Effector memory CD8-positive, alpha-beta T cell (primary cell): ENCODE measurements around the gene THAP10.
"Not testable (repeated sequence)": the region's sequence is repeated elsewhere in the genome, so short reads cannot be mapped to it uniquely, and the experiment has no call there.

Source experiments
- ATAC-seq: fragments of 150-1000 bp; cut with Tn5 transposase; replicated peaks from 2 replicates; pipeline ENCODE4 v1.10.0; 2021; ENCODE audit warnings: mild to moderate bottlenecking, moderate library complexity
- DNase-seq, 3 experiments: peaks; one replicate each; pipeline ENCODE4 v3.0.0; 2021
- H3K27ac Mint-ChIP-seq, 2 donors: one replicate each; pipeline ENCODE4 v1.8.0; 2022; ENCODE audit warnings: mild to moderate bottlenecking in 2 of 2, mixed read lengths in 2 of 2, moderate library complexity in 2 of 2
- H3K27me3 Mint-ChIP-seq, 2 donors: one replicate each; pipeline ENCODE4 v1.8.0; 2022; ENCODE audit warnings: mixed read lengths in 2 of 2
- H3K36me3 Mint-ChIP-seq: one replicate; pipeline ENCODE4 v1.8.0; 2022; ENCODE audit warnings: mild to moderate bottlenecking, moderate library complexity, mixed read lengths; ENCODE audit not compliant: insufficient read depth
- H3K4me1 Mint-ChIP-seq, 2 donors: one replicate each; pipeline ENCODE4 v1.8.0; 2022; ENCODE audit warnings: low read depth in 2 of 2, mixed read lengths in 2 of 2
- H3K4me3 Mint-ChIP-seq, 2 donors: one replicate each; pipeline ENCODE4 v1.8.0; 2022; ENCODE audit warnings: mild to moderate bottlenecking in 2 of 2, mixed read lengths in 2 of 2, moderate library complexity in 2 of 2
- H3K9me3 Mint-ChIP-seq, 2 donors: one replicate each; pipeline ENCODE4 v1.8.0; 2022; ENCODE audit warnings: mixed read lengths in 2 of 2
- total RNA-seq, 9 experiments: gene quantifications; one replicate each; lab custom pipeline; 2026; lab: John Stamatoyannopoulos, UW

The THAP10 gene
- total RNA-seq: 0 to 0.88 (median 0.06) reads per million in 9 experiments

DNA sequence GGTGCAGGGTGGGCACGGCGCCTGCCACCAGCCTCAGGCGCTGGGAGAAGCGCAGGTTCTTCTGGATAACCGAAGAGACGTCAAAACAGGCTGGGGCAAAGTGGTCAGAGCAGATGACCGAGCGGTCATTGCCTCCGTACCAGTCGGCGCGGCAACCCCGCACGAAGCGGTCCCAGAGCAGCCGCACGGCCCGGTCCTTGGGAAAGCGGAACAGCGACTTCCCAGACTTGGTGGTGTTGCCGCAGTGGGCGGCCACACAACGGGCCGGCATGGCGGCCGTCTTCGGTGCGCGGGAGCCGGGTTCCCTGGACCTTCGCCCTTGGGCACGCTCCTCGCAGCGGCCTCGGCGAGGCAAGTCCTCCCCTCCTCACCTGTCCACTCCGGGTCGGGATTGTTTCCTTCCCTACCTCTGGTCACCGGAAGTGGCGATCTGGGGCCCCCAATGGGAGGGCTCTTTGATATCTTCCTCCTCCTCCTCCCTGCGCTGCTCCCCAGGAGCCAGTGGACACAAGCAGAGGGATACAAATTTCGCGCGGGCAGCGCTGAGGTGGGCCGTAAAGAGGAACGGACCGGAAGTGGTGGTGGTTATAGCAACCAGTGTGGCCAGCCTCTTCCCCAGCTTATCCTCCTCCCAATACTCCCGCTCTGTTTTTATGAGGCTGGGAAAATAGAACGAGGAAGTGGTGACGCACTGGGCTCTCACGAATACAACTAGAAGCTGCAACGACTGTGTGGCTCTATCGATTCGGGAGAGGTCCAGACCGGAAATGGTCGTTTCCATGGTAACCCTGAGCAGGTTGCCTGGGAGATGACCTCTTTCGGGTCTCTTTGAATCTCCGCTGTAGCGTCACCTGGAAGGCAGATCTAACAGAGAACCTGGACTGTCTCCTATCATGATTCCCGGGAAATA lies at the start of gene THAP10, which contains the start of gene LRRC49:
TSS of gene THAP10 (minus strand) at position 432 of the 910 bp plus-strand sequence. CDS start at position 271, 161 bp downstream.
TSS of gene LRRC49 (plus strand) at position 825 of the 910 bp plus-strand sequence. CDS start at position 894, 69 bp downstream.
- peak within 1 kb of the TSS; percentile 24 to 57 for H3K27ac Mint-ChIP-seq
- ATAC-seq: peak; percentile 50

DNA sequence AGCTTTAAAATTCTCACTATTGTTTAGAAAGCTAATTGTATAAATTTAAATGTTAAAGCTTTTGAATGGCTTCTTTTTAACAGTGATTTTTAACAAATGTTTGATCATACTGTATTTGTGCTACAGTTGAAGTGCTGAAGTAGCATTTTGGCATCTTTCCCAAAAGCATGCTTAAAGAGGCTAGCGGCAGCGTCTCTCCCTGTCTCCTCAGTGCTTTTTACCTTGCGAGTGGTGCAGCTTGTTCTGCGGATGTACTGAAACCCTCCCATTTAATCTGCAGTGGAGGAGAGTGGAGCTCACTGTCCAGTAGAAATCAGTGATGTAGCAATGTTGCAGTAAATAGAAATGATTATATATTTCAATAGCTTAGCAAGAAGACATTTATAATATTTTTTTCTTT lies 44.1 kb upstream of the THAP10 start:
- no peak overlapping the region for H3K4me3 Mint-ChIP-seq
- H3K4me1 Mint-ChIP-seq: no peaks in the 10 kb centered on the region
- no peaks in the 10 kb centered on the region for H3K9me3 Mint-ChIP-seq
- H3K27ac Mint-ChIP-seq: no peak overlapping the region
- DNase-seq (no peak), ATAC-seq (no peak)
- no peaks in the 10 kb centered on the region for H3K36me3 Mint-ChIP-seq
- peaks cover 7 to 18% of the 10 kb centered on the region in 2 donors for H3K27me3 Mint-ChIP-seq

More for the DNA sequence above, at the start of gene THAP10, which contains the start of gene LRRC49:
- H3K27me3 Mint-ChIP-seq: peaks cover 47 to 48% of the 10 kb centered on the region in 2 donors
- peak within 1 kb of the TSS; percentile 76 to 83 for H3K4me3 Mint-ChIP-seq
- H3K4me1 Mint-ChIP-seq: peaks cover 7% of the 10 kb centered on the region in 2 donors
- DNase-seq: peak in 1 of 3 experiments; percentile 7
- no peaks in the 10 kb centered on the region for H3K36me3 Mint-ChIP-seq
- H3K9me3 Mint-ChIP-seq: no peaks in the 10 kb centered on the region

DNA sequence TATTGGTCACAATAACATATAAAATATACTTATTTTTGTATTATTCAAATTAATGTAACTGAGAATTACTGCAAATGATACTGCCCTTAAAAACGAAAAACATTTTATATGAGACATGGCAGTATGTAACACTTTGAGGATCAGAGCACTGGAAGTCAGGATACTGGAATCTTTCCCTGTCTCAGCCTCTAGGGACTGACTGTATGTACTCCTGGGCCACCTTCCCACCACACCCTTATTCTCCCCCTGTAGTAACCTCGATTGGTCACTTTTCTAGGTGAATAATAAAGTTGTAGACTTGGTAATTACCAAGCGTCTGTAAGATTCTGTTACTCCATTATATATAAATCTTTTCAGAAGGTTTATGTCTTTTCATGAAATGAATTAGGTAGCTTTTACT lies 43.4 kb upstream of the THAP10 start:
- H3K4me3 Mint-ChIP-seq: no peak overlapping the region
- H3K36me3 Mint-ChIP-seq: no peaks in the 10 kb centered on the region
- no peaks in the 10 kb centered on the region for H3K9me3 Mint-ChIP-seq
- DNase-seq (no peak), ATAC-seq (no peak)
- H3K27ac Mint-ChIP-seq: no peak overlapping the region
- H3K4me1 Mint-ChIP-seq: no peaks in the 10 kb centered on the region
- H3K27me3 Mint-ChIP-seq: peaks cover 14 to 24% of the 10 kb centered on the region in 2 donors

DNA sequence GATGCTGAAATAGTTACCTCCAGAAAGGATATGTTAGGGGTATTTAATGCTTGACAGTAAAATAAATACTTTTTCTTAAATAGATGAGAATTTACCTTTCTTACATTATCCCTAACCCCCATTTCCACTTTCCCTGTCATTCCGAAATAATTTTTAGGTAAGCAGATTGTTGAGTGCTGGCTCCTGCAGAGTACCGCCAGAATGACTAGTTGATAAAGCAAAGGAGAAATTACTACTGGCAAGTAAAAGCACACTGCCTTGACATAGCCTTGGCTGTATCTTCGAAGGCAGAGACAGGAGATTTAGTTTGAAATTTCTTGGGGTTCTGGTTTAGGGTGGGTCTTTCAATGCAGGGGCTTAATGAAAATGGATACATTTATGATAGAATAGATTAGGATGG lies 41.2 kb upstream of the THAP10 start:
- Mint-ChIP-seq H3K4me3 (no peak overlapping the region), H3K36me3 (no peaks in the 10 kb centered on the region), H3K9me3 (no peaks in the 10 kb centered on the region), H3K27me3 (peaks cover 31 to 44% of the 10 kb centered on the region in 2 donors), H3K27ac (no peak overlapping the region), H3K4me1 (no peaks in the 10 kb centered on the region)
- no peak for DNase-seq
- no peak for ATAC-seq

DNA sequence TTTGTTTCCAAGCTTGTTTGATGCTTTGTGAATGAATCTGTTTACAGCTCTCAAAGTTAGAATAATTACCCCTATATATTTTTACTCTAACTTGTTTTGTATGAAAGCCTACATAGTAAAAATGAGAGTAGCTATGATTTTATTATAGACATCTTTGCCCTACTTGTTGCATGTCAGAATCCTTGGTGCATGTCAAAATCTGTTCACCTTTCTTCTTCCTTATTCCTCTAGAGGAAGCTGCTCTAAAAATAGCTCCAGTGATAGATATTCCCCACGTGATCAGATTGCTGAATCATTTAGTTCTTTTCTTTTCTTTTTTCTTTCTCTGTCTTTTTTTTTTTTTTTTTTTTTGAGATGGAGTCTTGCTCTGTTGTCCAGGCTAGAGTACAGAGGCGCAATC lies 40.2 kb upstream of the THAP10 start:
- H3K4me3 Mint-ChIP-seq: no peak overlapping the region
- H3K4me1 Mint-ChIP-seq: no peaks in the 10 kb centered on the region
- DNase-seq (no peak), ATAC-seq (no peak)
- H3K27me3 Mint-ChIP-seq: peaks cover 31 to 51% of the 10 kb centered on the region in 2 donors
- H3K36me3 Mint-ChIP-seq: no peaks in the 10 kb centered on the region
- no peaks in the 10 kb centered on the region for H3K9me3 Mint-ChIP-seq
- H3K27ac Mint-ChIP-seq: no peak overlapping the region

DNA sequence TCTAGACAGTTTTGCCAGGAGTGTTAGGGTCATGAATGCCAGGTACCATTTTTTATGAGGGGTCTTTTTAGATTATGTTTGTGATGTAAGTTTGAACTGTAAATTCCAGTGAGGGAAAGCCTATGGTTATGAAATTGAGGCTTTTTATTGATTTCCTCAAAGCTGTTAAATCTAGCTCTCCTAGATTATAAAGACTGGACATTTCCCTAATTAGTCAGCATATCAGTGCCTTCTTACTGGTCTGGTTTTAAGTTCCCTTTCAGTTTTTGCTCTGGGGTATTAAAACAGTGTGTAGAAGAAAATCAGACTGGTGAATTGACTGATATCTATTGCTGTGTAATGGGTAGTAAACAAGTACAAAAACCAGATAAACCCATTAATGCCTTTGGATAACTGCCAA lies 39.6 kb upstream of the THAP10 start:
- H3K4me1 Mint-ChIP-seq: no peaks in the 10 kb centered on the region
- H3K4me3 Mint-ChIP-seq: no peak overlapping the region
- no peak for ATAC-seq
- no peaks in the 10 kb centered on the region for H3K9me3 Mint-ChIP-seq
- no peak overlapping the region for H3K27ac Mint-ChIP-seq
- DNase-seq: no peak
- H3K27me3 Mint-ChIP-seq: peaks cover 31 to 52% of the 10 kb centered on the region in 2 donors
- no peaks in the 10 kb centered on the region for H3K36me3 Mint-ChIP-seq

DNA sequence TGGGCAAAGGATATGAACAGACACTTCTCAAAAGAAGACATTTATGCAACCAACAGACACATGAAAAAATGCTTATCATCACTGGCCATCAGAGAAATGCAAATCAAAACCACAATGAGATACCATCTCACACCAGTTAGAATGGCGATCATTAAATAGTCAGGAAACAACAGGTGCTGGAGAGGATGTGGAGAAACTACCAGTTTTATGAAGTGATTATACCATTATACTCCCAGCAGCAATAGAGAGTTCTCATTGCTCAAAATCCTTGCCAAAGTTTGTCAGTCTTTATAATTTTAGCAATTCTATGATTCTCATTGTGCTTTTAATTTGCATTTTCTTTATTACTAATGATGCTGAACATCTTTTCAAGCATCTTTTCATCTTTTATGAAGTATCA lies 34.7 kb upstream of the THAP10 start:
- H3K4me1 Mint-ChIP-seq, ATAC-seq, DNase-seq, H3K27ac Mint-ChIP-seq, H3K4me3 Mint-ChIP-seq, H3K9me3 Mint-ChIP-seq, H3K36me3 Mint-ChIP-seq: not testable (repeated sequence)
- H3K27me3 Mint-ChIP-seq: peaks cover 40 to 57% of the 10 kb centered on the region in 2 donors

DNA sequence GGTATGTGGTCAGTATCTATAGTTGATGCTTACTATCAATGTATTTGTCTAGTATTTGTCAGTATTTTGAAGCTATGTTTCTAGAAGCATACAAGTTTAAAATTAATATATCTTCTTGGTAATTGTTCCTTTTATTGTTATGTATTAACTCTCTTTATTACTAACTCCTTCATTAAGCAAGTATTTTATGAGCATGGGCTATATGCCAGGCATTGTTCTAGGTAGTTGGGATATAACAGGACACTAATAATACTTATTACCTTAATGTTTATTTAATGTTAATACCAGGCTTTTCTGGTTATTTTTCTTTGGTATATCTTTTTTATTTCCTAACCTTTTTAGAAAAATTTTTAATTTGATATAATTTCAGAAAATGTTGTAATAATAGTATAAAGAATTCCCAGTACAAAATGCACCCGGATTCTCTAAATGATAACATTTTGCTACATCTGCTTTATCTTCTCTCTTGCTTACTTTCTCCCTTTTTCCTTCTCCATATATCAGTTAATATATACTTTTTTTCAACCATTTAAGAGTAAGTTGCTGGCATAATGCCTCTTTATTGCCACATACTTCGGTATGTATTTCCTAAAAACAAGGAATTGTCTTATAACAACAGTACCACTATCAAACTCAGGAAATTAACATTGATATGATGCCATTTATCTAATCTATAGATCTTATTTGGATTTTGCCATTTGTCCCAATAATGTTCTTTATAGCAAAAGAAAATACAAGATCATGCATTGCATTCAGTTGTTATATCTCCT lies 31.3 kb upstream of the THAP10 start:
- ATAC-seq (no peak), DNase-seq (no peak)
- Mint-ChIP-seq H3K27ac (no peak overlapping the region), H3K36me3 (no peaks in the 10 kb centered on the region), H3K4me3 (no peak overlapping the region), H3K27me3 (peaks cover 26 to 57% of the 10 kb centered on the region in 2 donors), H3K9me3 (peaks cover 0 to 3% of the 10 kb centered on the region in 2 donors), H3K4me1 (no peaks in the 10 kb centered on the region)

DNA sequence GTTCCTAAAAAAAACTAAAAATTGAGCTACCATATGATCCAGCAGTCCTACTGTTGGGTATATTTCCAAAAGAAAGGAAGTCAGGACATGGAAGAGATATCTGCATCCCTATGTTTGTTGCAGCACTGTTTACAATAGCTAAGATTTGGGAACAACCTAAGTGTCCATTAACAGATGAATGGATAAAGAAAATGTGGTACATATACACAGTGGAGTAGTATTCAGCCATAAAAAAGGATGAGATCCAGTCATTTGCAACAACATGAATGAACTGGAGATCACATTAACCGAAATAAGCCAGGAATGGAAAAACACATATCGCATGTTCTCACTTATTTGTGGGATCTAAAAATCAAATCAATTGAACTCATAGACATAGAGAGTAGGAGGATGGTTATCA lies 29.9 kb upstream of the THAP10 start:
- Mint-ChIP-seq H3K27ac (no peak overlapping the region), H3K27me3 (peaks cover 26 to 56% of the 10 kb centered on the region in 2 donors), H3K4me1 (no peaks in the 10 kb centered on the region), H3K9me3 (peaks cover 0 to 3% of the 10 kb centered on the region in 2 donors), H3K4me3 (no peak overlapping the region), H3K36me3 (no peaks in the 10 kb centered on the region)
- ATAC-seq (no peak), DNase-seq (no peak)

DNA sequence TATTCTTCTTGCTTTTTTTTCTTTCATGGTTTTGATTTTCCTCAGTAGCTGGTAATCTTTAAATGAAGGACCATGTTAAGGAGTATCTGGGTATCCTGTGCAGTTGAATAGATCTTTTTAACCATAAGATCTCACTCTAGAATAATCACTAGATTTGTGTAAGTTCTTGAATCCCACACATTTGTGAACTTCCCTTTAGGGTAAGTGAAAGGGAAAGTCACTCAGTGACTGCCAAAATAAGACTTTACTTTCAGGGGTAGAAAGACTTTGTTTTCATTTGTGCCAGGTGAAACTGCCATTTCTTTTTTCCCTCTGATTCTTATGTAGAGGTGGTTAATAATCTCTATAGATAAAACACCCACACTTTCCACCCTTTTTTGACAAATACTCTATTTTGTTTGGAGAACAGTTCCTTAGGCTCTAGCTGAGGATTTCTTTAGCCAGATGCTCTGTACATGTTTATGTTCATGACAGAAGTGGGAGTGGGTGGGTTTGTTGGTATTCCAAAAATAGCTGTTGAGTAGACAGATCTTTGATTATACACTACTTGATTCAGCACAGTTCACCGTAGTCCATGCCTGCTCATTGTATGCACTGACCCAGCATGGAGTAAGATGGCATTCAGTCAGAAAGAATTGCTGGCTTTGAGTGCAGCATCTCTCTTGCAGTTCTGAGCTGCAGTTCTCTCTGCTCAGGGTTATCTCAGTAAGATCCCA lies 28.9 kb upstream of the THAP10 start:
- DNase-seq (no peak), ATAC-seq (no peak)
- no peak overlapping the region for H3K4me3 Mint-ChIP-seq
- H3K4me1 Mint-ChIP-seq: no peaks in the 10 kb centered on the region
- H3K27ac Mint-ChIP-seq: no peak overlapping the region
- H3K36me3 Mint-ChIP-seq: no peaks in the 10 kb centered on the region
- H3K9me3 Mint-ChIP-seq: peaks cover 0 to 3% of the 10 kb centered on the region in 2 donors
- H3K27me3 Mint-ChIP-seq: peaks cover 26 to 50% of the 10 kb centered on the region in 2 donors

DNA sequence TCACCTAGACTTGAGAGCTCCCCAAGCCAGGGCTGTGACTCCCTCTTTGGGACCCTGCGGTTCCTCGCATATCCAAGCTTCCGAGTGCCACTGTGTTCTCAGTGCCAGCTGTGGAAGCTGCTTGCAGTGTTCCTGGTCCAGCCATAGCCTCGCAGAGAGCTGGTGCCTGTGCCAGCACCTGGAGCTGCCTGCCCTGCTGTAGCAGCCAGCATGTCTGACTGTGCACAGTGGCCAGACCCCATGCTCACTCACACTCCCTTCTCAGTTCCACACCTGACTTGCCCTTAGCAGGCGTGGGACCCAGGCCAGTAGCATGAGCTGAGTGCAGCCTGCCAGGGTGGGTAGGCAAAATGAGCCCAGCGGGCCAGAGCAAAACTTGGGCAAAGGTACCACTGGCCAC lies 25.7 kb upstream of the THAP10 start:
- ATAC-seq: no peak
- peaks cover 0 to 3% of the 10 kb centered on the region in 2 donors for H3K9me3 Mint-ChIP-seq
- no peak for DNase-seq
- no peak overlapping the region for H3K4me3 Mint-ChIP-seq
- peaks cover 19 to 37% of the 10 kb centered on the region in 2 donors for H3K27me3 Mint-ChIP-seq
- no peak overlapping the region for H3K27ac Mint-ChIP-seq
- no peaks in the 10 kb centered on the region for H3K36me3 Mint-ChIP-seq
- no peaks in the 10 kb centered on the region for H3K4me1 Mint-ChIP-seq

DNA sequence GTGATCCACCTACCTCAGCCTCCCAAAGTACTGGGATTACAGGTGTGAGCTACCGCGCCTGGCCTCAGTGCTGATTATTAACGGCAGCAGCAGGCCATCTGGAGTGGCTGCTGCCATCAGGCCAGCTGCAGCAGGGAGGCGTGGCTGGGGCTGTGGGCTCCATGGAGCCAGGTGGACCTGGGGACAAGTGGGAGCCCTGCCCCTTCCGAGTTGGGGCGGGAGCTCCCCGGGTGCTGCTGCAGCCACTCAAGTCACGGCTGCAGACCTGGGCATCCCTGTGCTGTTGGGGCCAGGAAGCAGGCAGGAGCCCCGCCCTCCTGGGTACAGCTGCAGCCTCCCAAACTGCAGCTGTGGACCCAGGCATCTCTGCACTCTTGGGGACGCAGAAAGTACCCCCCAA lies 24.3 kb upstream of the THAP10 start:
- H3K27ac Mint-ChIP-seq: no peak overlapping the region
- peaks cover 9 to 28% of the 10 kb centered on the region in 2 donors for H3K27me3 Mint-ChIP-seq
- H3K36me3 Mint-ChIP-seq: no peaks in the 10 kb centered on the region
- DNase-seq (no peak), ATAC-seq (no peak)
- H3K9me3 Mint-ChIP-seq: no peaks in the 10 kb centered on the region
- no peaks in the 10 kb centered on the region for H3K4me1 Mint-ChIP-seq
- no peak overlapping the region for H3K4me3 Mint-ChIP-seq

DNA sequence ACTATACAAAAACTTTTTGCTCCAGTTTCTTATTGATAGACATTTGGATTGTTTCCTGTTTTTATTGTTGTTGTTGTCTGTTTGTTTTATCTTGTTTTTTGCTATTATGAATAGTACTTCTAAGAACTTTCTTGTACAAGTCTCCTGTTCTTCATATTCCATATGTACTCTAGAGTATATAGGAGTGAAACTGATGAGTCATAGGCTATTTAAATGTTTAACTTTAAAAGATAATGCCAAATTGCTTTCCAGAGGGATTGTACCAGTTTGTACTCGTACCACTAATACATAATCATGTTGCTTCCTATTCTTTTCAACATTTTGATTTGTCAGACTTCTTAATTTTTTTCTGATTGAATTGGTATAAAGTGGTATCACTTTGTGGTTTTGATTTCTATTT lies 20.0 kb upstream of the THAP10 start:
- Mint-ChIP-seq H3K9me3 (peaks cover 0 to 3% of the 10 kb centered on the region in 2 donors), H3K4me1 (no peaks in the 10 kb centered on the region), H3K27ac (no peak overlapping the region), H3K4me3 (no peak overlapping the region), H3K27me3 (peaks cover 1 to 6% of the 10 kb centered on the region in 2 donors), H3K36me3 (no peaks in the 10 kb centered on the region)
- ATAC-seq (no peak), DNase-seq (no peak)
